ENCODE data around the gene GLYATL3.

Gene GLYATL3

DNA sequence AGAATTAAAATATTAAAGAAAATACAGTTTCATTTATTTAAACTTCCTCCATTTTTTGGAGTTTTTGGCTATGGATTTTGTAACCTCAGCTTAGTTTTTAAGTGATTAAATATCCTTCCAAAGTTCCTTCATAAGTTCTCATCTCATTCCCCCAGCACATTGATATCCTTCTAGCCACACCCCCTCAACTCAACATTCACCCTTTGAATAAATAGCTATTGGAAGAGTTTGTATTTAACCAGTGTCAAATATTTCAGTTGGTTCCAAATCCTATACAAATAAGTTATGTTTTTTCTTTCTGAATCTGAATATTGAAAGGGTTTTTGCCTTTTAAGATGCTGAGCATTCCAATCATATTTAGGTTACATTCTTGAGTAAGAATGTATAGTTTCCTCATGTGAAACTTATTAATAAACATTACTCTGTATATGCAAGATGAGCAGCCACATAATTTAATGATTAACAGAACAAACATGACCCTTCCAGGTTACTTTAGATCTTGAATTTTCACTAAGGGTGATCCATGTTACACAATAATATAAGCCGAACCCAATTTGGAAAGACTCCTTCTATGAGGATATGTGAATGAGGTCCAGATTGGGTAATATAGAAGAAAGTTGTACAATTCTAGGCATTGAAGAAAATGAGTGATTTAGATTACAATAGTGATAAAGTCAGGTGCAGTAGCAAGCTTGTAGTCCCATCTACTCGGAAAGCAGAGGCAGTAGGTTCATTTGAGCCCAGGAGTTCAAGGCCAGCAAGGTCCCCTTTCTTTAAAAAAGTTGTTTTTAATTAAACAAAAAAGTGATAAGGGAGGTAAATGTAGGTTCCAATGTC, 13.6 kb downstream of the GLYATL3 start:
- DNase-seq (ENCODE audit: low spot score) = no peak
- TF ChIP-seq, protein P1, sequence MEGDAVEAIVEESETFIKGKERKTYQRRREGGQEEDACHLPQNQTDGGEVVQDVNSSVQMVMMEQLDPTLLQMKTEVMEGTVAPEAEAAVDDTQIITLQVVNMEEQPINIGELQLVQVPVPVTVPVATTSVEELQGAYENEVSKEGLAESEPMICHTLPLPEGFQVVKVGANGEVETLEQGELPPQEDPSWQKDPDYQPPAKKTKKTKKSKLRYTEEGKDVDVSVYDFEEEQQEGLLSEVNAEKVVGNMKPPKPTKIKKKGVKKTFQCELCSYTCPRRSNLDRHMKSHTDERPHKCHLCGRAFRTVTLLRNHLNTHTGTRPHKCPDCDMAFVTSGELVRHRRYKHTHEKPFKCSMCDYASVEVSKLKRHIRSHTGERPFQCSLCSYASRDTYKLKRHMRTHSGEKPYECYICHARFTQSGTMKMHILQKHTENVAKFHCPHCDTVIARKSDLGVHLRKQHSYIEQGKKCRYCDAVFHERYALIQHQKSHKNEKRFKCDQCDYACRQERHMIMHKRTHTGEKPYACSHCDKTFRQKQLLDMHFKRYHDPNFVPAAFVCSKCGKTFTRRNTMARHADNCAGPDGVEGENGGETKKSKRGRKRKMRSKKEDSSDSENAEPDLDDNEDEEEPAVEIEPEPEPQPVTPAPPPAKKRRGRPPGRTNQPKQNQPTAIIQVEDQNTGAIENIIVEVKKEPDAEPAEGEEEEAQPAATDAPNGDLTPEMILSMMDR (IDR thresholded peaks at IDR 0.05; ENCODE audit: borderline replicate concordance, control extremely low read depth, extremely low read depth, insufficient read depth, missing control alignments) = no peak
- in situ Hi-C loops (cut with MboI; ENCODE audit: low sequenced_read_pairs, unreplicated experiment) = no loop called here

DNA sequence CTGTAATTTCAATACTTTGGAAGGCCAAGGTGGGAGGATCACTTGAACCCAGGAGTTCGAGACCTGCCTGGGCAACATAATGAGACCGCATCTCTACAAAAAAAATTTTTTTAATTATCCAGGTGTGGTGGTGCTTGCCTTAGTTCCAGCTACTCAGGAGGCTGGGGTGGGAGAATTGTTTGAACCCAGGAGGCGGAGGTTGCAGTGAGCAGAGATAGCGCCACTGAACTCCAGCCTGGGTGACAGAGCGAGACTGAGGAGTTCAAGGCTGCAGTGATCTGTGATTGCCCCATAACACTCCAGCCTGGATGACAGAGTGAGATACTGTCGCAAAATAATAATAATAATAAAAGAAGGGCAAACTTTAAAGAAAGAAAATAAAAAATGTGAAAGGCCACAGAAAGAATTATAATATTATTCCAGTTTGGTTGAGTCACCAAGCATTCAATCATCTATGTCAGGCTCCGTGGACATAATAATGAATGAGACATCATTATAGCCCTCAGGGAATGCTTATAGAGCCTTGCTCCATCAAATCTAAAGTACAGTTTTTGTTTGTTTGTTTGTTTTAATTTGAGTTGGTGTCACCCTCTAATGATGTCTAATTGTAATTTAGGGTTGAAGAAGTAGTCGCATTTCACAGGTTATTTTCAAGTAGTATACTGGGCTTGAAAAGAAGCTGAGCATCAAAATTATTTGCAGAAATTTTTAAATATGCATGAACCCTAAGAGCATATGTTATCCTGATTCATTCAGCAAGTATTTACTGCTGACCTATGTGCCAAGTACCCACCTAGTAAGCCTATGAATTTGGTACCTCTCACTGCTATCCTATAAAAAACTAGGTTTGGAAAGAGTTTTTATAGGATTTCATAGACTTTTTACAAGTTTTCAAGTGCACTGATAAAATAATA, 15.1 kb downstream of the GLYATL3 start:
- TF ChIP-seq, protein P1 (IDR thresholded peaks at IDR 0.05; ENCODE audit: borderline replicate concordance, control extremely low read depth, extremely low read depth, insufficient read depth, missing control alignments) = no peak
- in situ Hi-C loops (cut with MboI; ENCODE audit: low sequenced_read_pairs, unreplicated experiment) = no loop called here
- DNase-seq (ENCODE audit: low spot score) = no peak

GRCh38 chr6:49515485-49516146, 15.9 kb downstream of the GLYATL3 start:
- in situ Hi-C loops (cut with MboI; ENCODE audit: low sequenced_read_pairs, unreplicated experiment) = no loop called here
- TF ChIP-seq, protein P1 (IDR thresholded peaks at IDR 0.05; ENCODE audit: borderline replicate concordance, control extremely low read depth, extremely low read depth, insufficient read depth, missing control alignments) = no peak
- no peak for DNase-seq (ENCODE audit: low spot score)

DNA sequence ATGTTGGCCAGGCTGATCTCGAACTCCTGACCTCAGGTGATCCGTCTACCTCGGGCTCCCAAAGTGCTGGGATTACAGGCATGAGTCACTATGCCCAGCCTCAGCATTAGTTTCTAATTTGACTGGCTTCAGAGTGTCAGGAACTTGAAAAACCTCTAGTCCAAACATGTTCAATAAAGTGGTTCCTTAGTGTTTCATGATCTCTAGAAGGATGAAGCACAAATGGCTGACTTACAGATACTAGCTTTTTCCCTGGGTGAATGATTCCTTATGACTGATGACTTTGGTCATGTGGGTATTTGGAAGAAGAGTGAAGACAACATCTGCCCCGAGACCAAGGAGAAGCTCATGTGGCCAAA, 16.4 kb downstream of the GLYATL3 start:
- TF ChIP-seq, protein P1 (IDR thresholded peaks at IDR 0.05; ENCODE audit: borderline replicate concordance, control extremely low read depth, extremely low read depth, insufficient read depth, missing control alignments) = no peak
- DNase-seq (ENCODE audit: low spot score) = no peak
- in situ Hi-C loops (cut with MboI; ENCODE audit: low sequenced_read_pairs, unreplicated experiment) = no loop called here

DNA sequence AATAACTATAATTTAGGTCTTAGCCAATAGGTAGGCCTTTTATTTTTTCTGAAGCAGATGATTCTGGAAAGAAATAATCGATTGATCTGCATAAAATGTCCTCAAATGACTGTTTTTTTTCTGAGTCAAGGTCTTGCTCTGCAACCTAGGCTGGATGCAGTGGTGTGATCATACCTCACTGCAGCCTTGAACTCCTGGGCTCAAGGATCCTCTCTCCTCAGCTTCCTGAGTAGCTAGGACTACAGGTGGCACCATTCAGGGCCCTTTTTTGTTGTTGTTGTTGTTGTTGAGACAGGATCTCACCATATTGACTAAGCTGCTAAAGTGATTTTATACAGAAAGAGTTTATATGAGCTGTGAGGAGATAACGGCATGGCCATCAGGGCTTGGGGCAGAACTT, 18.2 kb downstream of the GLYATL3 start:
- no peak for DNase-seq (ENCODE audit: low spot score)
- TF ChIP-seq, protein P1 (IDR thresholded peaks at IDR 0.05; ENCODE audit: borderline replicate concordance, control extremely low read depth, extremely low read depth, insufficient read depth, missing control alignments) = no peak
- in situ Hi-C loops (cut with MboI; ENCODE audit: low sequenced_read_pairs, unreplicated experiment) = no loop called here

- DNase-seq (ENCODE audit: low spot score) = no peak
- TF ChIP-seq, protein P1 (IDR thresholded peaks at IDR 0.05; ENCODE audit: borderline replicate concordance, control extremely low read depth, extremely low read depth, insufficient read depth, missing control alignments) = no peak
- in situ Hi-C loops (cut with MboI; ENCODE audit: low sequenced_read_pairs, unreplicated experiment) = no loop called here
Measured at GRCh38 chr6:49519660-49520059, 19.9 kb downstream of the GLYATL3 start.

Data from GM13976 (cell line).